PFSK-1 (cell line): Measurements from ENCODE around the gene CATSPERE.

ENCODE experiments used
- FOXP2 ChIP-seq: optimal IDR thresholded peaks from 2 replicates; pipeline ENCODE3; 2011; ENCODE audit warnings: borderline replicate concordance, control low read depth, inconsistent platforms; ENCODE audit not compliant: insufficient read depth; ENCODE audit errors: extremely low read length, extremely low read depth
- POLR2AphosphoS5 ChIP-seq: IDR thresholded peaks from 2 replicates; pipeline ENCODE4 v1.6.1; 2012; ENCODE audit warnings: low read depth, mild to moderate bottlenecking, control low read depth, low read length, moderate library complexity
- REST ChIP-seq, 2 experiments: IDR thresholded peaks; 2 replicates each; pipeline versions ENCODE4 v1.6.1 to v1.8.0; 2011 to 2012; ENCODE audit warnings: low read depth in 2 of 2, low read length in 2 of 2, control low read depth in 1 of 2, inconsistent platforms in 1 of 2, mild to moderate bottlenecking in 1 of 2, moderate library complexity in 1 of 2; ENCODE audit not compliant: insufficient read depth in 1 of 2
- SIN3A ChIP-seq: IDR thresholded peaks from 2 replicates; pipeline ENCODE4 v1.6.1; 2012; ENCODE audit warnings: mild to moderate bottlenecking, low read length, moderate library complexity, borderline replicate concordance; ENCODE audit not compliant: insufficient read depth
- TAF1 ChIP-seq: IDR thresholded peaks from 2 replicates; pipeline ENCODE4 v1.6.1; 2012; ENCODE audit warnings: low read length, control low read depth, borderline replicate concordance; ENCODE audit not compliant: insufficient read depth

CATSPERE gene

GRCh38 chr1:244634546-244634945 lies 173.5 kb downstream of the CATSPERE start:
- TF ChIP-seq REST (IDR thresholded peaks at IDR 0.05; ENCODE audit: insufficient read depth in 1 of 2, low read depth in 2 of 2, low read length in 2 of 2): no peak
- TF ChIP-seq FOXP2: no peak
- TF ChIP-seq POLR2AphosphoS5: no peak
- TF ChIP-seq TAF1: no peak
- no peak for TF ChIP-seq SIN3A

GRCh38 chr1:244636488-244637259 lies 175.6 kb downstream of the CATSPERE start:
- no peak for TF ChIP-seq FOXP2
- TF ChIP-seq SIN3A: no peak
- TF ChIP-seq POLR2AphosphoS5: no peak
- no peak for TF ChIP-seq TAF1

GRCh38 chr1:244639561-244639960 lies 178.5 kb downstream of the CATSPERE start:
- TF ChIP-seq TAF1: no peak
- TF ChIP-seq SIN3A: no peak
- no peak for TF ChIP-seq FOXP2
- TF ChIP-seq REST (IDR thresholded peaks at IDR 0.05; ENCODE audit: insufficient read depth in 1 of 2, low read depth in 2 of 2, low read length in 2 of 2): no peak
- no peak for TF ChIP-seq POLR2AphosphoS5

- TF ChIP-seq SIN3A (no peak), FOXP2 (no peak), TAF1 (no peak), POLR2AphosphoS5 (no peak), REST (IDR thresholded peaks at IDR 0.05; ENCODE audit: insufficient read depth in 1 of 2, low read depth in 2 of 2, low read length in 2 of 2) (no peak)
These were observed 179.8 kb downstream of the CATSPERE start for GRCh38 chr1:244640917-244641316.

GRCh38 chr1:244642526-244642925 lies 181.5 kb downstream of the CATSPERE start:
- TF ChIP-seq TAF1 (no peak), FOXP2 (no peak), SIN3A (no peak), REST (IDR thresholded peaks at IDR 0.05; ENCODE audit: insufficient read depth in 1 of 2, low read depth in 2 of 2, low read length in 2 of 2) (no peak), POLR2AphosphoS5 (no peak)

GRCh38 chr1:244642988-244643387 lies 181.9 kb downstream of the CATSPERE start:
- TF ChIP-seq FOXP2: no peak
- no peak for TF ChIP-seq REST (IDR thresholded peaks at IDR 0.05; ENCODE audit: insufficient read depth in 1 of 2, low read depth in 2 of 2, low read length in 2 of 2)
- no peak for TF ChIP-seq POLR2AphosphoS5
- no peak for TF ChIP-seq TAF1
- TF ChIP-seq SIN3A: no peak
